ENCODE measurements around the gene MOK. TPM values are rescaled to one million over a fixed set of nuclear protein-coding genes. Genes with fewer than 3 reads are reported as not detected.

Gene MOK
- total RNA-seq, 1 donor from 2014 or later, result 17.6 TPM

GRCh38 chr14:102197317-102197853, 107.6 kb downstream of the MOK start:
- Histone ChIP-seq H3K36me3 (peaks cover 9 to 42% of the 10 kb centered on the region in 2 donors), H3K4me3 (no peak overlapping the region), H3K9me3 (no peaks in the 10 kb centered on the region), H3K27me3 (no peaks in the 10 kb centered on the region), H3K4me1 (no peaks in the 10 kb centered on the region), H3K27ac (no peak overlapping the region)
- TF ChIP-seq CTCF (IDR thresholded peaks at IDR 0.05), result no peak
- no peak for DNase-seq (ENCODE audit: low spot score in 2 of 2)
- intact Hi-C loops (cut with DNase I), result no loop called here

DNA sequence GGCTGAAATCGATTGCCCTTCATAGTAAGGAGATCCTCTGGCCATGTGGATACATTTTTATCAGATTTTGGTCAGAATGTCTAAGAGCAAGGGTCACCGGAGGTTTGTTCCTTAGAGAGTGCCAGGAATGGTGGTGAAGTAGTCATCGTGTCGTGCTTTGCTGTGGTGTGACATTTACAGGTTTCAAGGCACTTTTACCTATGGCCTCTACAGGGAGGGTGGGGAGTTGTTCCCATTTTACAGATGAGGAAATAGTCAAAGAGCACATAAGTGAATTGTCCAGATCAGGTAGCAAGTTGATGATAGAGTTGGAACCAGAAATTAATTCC, 108.1 kb downstream of the MOK start:
- no peaks in the 10 kb centered on the region for H3K4me1 ChIP-seq
- no peak for DNase-seq (ENCODE audit: low spot score in 2 of 2)
- intact Hi-C loops (cut with DNase I), result no loop called here
- no peak overlapping the region for H3K27ac ChIP-seq
- H3K27me3 ChIP-seq, result no peaks in the 10 kb centered on the region
- TF ChIP-seq CTCF (IDR thresholded peaks at IDR 0.05), result no peak
- H3K9me3 ChIP-seq, result no peaks in the 10 kb centered on the region
- peaks cover 9 to 42% of the 10 kb centered on the region in 2 donors for H3K36me3 ChIP-seq
- no peak overlapping the region for H3K4me3 ChIP-seq

- Histone ChIP-seq H3K36me3 (peaks cover 9 to 42% of the 10 kb centered on the region in 2 donors), H3K27me3 (no peaks in the 10 kb centered on the region), H3K9me3 (no peaks in the 10 kb centered on the region), H3K27ac (no peak overlapping the region), H3K4me3 (no peak overlapping the region), H3K4me1 (no peaks in the 10 kb centered on the region)
- TF ChIP-seq CTCF (IDR thresholded peaks at IDR 0.05), result no peak
- intact Hi-C loops (cut with DNase I), result no loop called here
- no peak for DNase-seq (ENCODE audit: low spot score in 2 of 2)
Observed at GRCh38 chr14:102196039-102196901, 108.7 kb downstream of the MOK start.

DNA sequence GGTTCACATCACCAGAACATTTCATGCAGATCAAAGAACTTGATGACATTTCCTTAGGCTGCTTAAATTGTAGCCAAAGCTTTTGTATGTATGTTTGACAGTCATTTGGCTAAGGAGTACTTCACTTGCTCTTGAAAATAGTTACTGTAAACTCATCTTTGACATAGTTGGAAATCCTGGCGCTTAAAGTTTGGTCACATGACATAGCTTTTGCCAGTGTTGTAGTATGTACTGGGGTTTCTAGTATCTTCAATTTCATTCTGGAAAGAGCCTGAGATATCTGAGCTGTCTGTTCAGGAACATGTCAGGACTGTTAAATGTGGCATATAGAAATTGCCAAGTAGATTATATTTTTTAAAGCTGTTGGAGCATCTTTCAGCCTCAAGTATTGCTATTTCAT, 109.5 kb downstream of the MOK start:
- Histone ChIP-seq H3K27ac (no peak overlapping the region), H3K4me1 (no peaks in the 10 kb centered on the region), H3K36me3 (peaks cover 9 to 39% of the 10 kb centered on the region in 2 donors), H3K27me3 (no peaks in the 10 kb centered on the region), H3K4me3 (no peak overlapping the region), H3K9me3 (no peaks in the 10 kb centered on the region)
- TF ChIP-seq CTCF (IDR thresholded peaks at IDR 0.05), result no peak
- no peak for DNase-seq (ENCODE audit: low spot score in 2 of 2)
- intact Hi-C loops (cut with DNase I), result no loop called here

- Histone ChIP-seq H3K4me3 (no peak overlapping the region), H3K27me3 (no peaks in the 10 kb centered on the region), H3K36me3 (peaks cover 6 to 35% of the 10 kb centered on the region in 2 donors), H3K9me3 (no peaks in the 10 kb centered on the region), H3K27ac (no peak overlapping the region), H3K4me1 (no peaks in the 10 kb centered on the region)
- DNase-seq (ENCODE audit: low spot score in 2 of 2), result no peak
- intact Hi-C loops (cut with DNase I), result no loop called here
- no peak for TF ChIP-seq CTCF (IDR thresholded peaks at IDR 0.05)
Observed at GRCh38 chr14:102194856-102195255, 110.1 kb downstream of the MOK start.
